Measurements from ENCODE around the gene BTBD8.

- no peak for TF ChIP-seq CTCF (IDR thresholded peaks at IDR 0.05)
- TF ChIP-seq POLR2A (IDR thresholded peaks at IDR 0.05): no peak
Measured at GRCh38 chr1:92108631-92109030, 28.5 kb downstream of the BTBD8 start.
